Calu3 (cell line): ENCODE data around the gene TENT4A. TPM values are rescaled to one million over a fixed set of nuclear protein-coding genes. Genes with fewer than 3 reads are reported as not detected.

Source experiments
- BruUV-seq: library from RNA; stranded (reverse); fragments of 400-500 nt; replicated peaks from 2 replicates; lab custom pipeline; 2021; lab: Mats Ljungman, UMichigan
- CTCF ChIA-PET: fragments of 300-600 bp; sonication (Branson Sonifier 250); formaldehyde crosslinking; loops from one replicate; lab custom pipeline; 2022; ENCODE audit warnings: antibody characterized with exemption; lab: Charles Lee
- DNase-seq: peaks from one replicate; pipeline ENCODE4 v3.0.0; 2022
- H3K27ac Mint-ChIP-seq: one replicate; pipeline ENCODE4 v1.8.0; 2022; ENCODE audit warnings: mixed read lengths; ENCODE audit not compliant: unreplicated experiment
- H3K27me3 Mint-ChIP-seq: one replicate; pipeline ENCODE4 v1.8.0; 2022; ENCODE audit warnings: mixed read lengths; ENCODE audit not compliant: unreplicated experiment
- H3K36me3 Mint-ChIP-seq: one replicate; pipeline ENCODE4 v1.8.0; 2022; ENCODE audit warnings: mild to moderate bottlenecking, moderate library complexity, mixed read lengths; ENCODE audit not compliant: insufficient read depth, unreplicated experiment
- H3K4me1 Mint-ChIP-seq: one replicate; pipeline ENCODE4 v1.8.0; 2022; ENCODE audit warnings: mild to moderate bottlenecking, low read depth, mixed read lengths; ENCODE audit not compliant: unreplicated experiment
- H3K4me3 Mint-ChIP-seq: one replicate; pipeline ENCODE4 v1.8.0; 2022; ENCODE audit warnings: mild to moderate bottlenecking, low read depth, moderate library complexity, mixed read lengths; ENCODE audit not compliant: unreplicated experiment
- H3K9me3 Mint-ChIP-seq: one replicate; pipeline ENCODE4 v1.8.0; 2022; ENCODE audit warnings: low read depth, mixed read lengths; ENCODE audit not compliant: unreplicated experiment
- intact Hi-C: fragments of 100-400 bp; cut with micrococcal nuclease; formaldehyde crosslinking; loops from one replicate; pipeline ENCODE4 v1.10.0; 2022; ENCODE audit not compliant: unreplicated experiment
- total RNA-seq: library from RNA; stranded (reverse); gene quantifications from 2 replicates; pipeline ENCODE4 v1.2.3, GENCODE V29; 2022
- TF ChIP-seq, protein P1 (sequence below): fragments of 200-600 bp; IDR thresholded peaks from one replicate; pipeline ENCODE4 v1.8.0; 2022; ENCODE audit warnings: antibody characterized with exemption; ENCODE audit not compliant: unreplicated experiment

The TENT4A gene
- total RNA-seq, 1 experiment from 2014 or later: 39.9 TPM

DNA sequence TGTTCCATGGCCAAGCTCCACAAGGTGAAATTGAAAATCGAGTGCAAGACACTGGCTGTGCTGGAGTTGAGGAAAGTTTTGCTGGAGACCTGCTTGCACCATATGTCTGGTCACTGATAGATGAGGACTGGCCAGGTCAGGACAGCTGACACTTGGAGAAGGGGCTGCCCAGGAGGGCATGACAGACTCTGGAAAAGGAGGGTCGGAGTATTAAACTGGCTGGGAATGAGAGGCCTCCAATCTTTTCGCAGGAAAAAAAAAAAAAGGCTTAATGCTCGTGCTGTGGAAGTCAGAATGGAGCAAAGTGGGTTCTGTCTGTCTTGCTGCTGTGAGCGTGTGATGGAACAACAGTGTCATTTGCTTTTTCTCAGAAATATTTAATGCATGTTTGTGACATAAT, 5.5 kb downstream of the TENT4A start:
- TF ChIP-seq, protein P1, sequence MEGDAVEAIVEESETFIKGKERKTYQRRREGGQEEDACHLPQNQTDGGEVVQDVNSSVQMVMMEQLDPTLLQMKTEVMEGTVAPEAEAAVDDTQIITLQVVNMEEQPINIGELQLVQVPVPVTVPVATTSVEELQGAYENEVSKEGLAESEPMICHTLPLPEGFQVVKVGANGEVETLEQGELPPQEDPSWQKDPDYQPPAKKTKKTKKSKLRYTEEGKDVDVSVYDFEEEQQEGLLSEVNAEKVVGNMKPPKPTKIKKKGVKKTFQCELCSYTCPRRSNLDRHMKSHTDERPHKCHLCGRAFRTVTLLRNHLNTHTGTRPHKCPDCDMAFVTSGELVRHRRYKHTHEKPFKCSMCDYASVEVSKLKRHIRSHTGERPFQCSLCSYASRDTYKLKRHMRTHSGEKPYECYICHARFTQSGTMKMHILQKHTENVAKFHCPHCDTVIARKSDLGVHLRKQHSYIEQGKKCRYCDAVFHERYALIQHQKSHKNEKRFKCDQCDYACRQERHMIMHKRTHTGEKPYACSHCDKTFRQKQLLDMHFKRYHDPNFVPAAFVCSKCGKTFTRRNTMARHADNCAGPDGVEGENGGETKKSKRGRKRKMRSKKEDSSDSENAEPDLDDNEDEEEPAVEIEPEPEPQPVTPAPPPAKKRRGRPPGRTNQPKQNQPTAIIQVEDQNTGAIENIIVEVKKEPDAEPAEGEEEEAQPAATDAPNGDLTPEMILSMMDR: no peak
- no peaks in the 10 kb centered on the region for H3K27me3 Mint-ChIP-seq
- intact Hi-C loops: no loop called here
- H3K27ac Mint-ChIP-seq: no peak overlapping the region
- CTCF ChIA-PET: no interaction called here
- DNase-seq: no peak
- no peak overlapping the region for H3K4me3 Mint-ChIP-seq
- H3K36me3 Mint-ChIP-seq: peaks cover 22% of the 10 kb centered on the region
- H3K4me1 Mint-ChIP-seq: peaks cover 56% of the 10 kb centered on the region
- no TSS peak for BruUV-seq
- no peaks in the 10 kb centered on the region for H3K9me3 Mint-ChIP-seq

DNA sequence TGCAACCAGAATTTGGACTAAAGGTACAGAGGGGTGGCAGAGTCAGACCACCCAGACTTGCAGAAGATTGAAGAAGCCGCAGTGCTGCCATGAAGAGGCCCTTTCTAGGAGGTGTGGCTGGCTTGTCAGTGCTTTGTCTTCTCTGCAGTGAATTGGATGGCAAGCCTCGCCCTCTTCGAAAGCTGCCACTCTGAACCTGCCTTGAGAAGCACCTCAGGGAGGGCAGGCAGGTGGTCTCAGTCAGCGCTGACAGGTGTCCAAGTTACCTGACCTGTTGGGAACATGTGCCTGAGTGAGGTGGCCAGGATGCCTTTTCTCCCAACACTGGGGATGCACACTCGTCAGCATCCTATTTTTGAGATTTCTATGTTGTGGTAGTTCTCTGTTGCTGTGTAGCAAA, 6.2 kb downstream of the TENT4A start:
- H3K27me3 Mint-ChIP-seq: no peaks in the 10 kb centered on the region
- DNase-seq: no peak
- no peaks in the 10 kb centered on the region for H3K9me3 Mint-ChIP-seq
- no peak overlapping the region for H3K27ac Mint-ChIP-seq
- peaks cover 28% of the 10 kb centered on the region for H3K36me3 Mint-ChIP-seq
- no peak overlapping the region for H3K4me3 Mint-ChIP-seq
- intact Hi-C loops: no loop called here
- CTCF ChIA-PET: no interaction called here
- TF ChIP-seq, protein P1: no peak
- peaks cover 56% of the 10 kb centered on the region for H3K4me1 Mint-ChIP-seq
- BruUV-seq: no TSS peak

DNA sequence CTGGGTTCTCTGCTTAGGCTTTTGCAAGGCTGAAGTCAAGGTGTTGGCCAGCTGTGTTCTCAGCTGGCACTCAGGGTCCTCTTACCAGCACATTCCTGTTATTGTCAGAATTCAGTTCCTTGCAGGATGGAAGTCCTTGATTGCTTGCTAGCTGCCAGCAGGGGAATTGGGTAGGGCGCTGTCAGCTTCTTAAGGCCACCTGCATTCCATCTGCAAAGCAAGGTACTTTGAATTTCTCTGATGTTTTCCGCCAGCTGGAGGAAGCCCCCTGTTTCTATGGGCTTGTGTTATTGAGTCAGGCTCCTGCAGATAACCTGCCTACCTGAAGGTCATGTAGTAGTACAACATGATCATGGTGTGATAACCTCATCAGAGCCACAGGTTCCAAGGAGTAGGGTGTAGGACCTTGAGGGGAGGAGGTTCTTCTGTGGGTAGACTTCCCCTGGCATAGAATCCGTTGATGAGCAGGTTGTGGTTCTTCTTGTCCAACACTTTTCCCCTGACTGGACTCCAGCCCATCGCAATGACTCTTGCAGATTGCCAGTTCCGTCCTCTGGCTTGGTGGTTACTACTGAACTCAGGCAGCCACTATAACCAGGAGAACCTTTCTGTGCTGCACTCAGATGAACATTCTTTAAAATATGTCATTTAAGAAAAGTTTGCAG, 6.8 kb downstream of the TENT4A start:
- intact Hi-C loops: no loop called here
- CTCF ChIA-PET: no interaction called here
- Mint-ChIP-seq H3K9me3 (no peaks in the 10 kb centered on the region), H3K4me1 (peaks cover 56% of the 10 kb centered on the region), H3K27me3 (no peaks in the 10 kb centered on the region), H3K36me3 (peaks cover 24% of the 10 kb centered on the region), H3K4me3 (no peak overlapping the region), H3K27ac (no peak overlapping the region)
- no peak for DNase-seq
- no TSS peak for BruUV-seq
- TF ChIP-seq, protein P1: no peak

DNA sequence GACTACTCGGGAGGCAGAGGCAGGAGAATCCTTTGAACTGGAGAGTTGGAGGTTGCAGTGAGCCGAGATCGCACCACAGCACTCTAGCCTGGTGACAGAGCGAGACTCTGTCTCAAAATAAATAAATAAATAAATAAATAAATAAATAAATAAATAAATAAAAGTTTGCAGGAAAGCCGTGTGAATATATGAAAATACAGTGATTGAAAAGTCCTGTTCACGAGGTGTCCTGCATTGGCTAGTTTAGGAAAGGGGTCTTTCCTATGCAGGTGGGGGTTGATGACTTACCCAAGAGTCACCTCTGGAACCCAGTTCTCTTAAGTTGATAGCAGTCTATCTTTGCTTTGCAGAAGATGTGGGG, 7.3 kb downstream of the TENT4A start:
- Mint-ChIP-seq H3K36me3 (peaks cover 19% of the 10 kb centered on the region), H3K27ac (no peak overlapping the region), H3K27me3 (no peaks in the 10 kb centered on the region), H3K9me3 (no peaks in the 10 kb centered on the region), H3K4me3 (no peak overlapping the region), H3K4me1 (peaks cover 56% of the 10 kb centered on the region)
- TF ChIP-seq, protein P1: no peak
- CTCF ChIA-PET: no interaction called here
- DNase-seq: no peak
- intact Hi-C loops: no loop called here
- no TSS peak for BruUV-seq
